ENCODE results near the gene VWC2.

VWC2 gene

GRCh38 chr7:49927631-49928030 lies 154.2 kb downstream of the VWC2 start:
- no peak overlapping the region for H3K27ac ChIP-seq
- DNase-seq (ENCODE audit: low read depth, low spot score): no peak

- no peak for DNase-seq (ENCODE audit: low read depth, low spot score)
- H3K27ac ChIP-seq: no peak overlapping the region
Measured at GRCh38 chr7:49928787-49929186, 155.3 kb downstream of the VWC2 start.

GRCh38 chr7:49931627-49932026 lies 158.2 kb downstream of the VWC2 start:
- H3K27ac ChIP-seq: no peak overlapping the region
- no peak for DNase-seq (ENCODE audit: low read depth, low spot score)

- H3K27ac ChIP-seq: no peak overlapping the region
- no peak for DNase-seq (ENCODE audit: low read depth, low spot score)
Measured at GRCh38 chr7:49937608-49938007, 164.2 kb downstream of the VWC2 start.

Data from epithelial cell of prostate (primary cell).